Measurements from ENCODE around the gene LRRC55.
"Not testable (repeated sequence)": the region's sequence is repeated elsewhere in the genome, so short reads cannot be mapped to it uniquely, and the experiment has no call there.

The LRRC55 gene

GRCh38 chr11:57162179-57162898, 19.4 kb upstream of the LRRC55 start:
- DNase-seq: no peak

DNA sequence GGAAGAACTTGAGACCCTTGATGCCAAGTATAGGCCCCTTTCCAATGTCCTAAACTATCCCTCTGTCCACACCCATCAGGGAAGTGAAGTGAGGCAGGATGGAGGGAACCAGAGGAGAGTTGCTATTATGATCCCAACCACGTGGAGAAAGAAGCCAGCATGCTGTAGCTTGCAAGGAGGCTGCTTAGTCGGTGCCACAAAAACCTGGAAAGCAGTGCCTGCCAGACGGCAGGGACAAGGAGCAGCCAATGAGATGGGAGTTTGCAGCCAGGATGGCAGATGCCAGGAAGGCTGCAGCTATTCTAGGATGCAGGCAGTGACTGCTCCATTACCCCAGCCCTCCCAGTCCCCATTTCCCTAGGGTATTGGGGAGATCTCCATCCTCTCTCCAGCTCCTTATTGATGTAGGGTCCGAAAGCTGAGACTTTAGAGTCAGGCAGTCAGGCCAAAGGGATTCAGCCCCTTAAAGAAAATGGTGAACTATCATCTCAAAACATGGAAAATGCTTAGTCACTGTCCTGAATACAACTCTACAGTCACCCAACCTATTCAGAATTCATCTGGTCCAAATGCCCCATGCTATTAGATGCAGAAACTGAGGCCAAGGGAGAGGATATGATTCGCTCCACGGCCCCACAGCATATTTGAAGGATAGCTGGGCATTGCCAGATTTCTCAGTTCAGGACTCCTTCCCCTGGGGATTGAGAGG, 18.4 kb upstream of the LRRC55 start:
- no peak for DNase-seq

DNA sequence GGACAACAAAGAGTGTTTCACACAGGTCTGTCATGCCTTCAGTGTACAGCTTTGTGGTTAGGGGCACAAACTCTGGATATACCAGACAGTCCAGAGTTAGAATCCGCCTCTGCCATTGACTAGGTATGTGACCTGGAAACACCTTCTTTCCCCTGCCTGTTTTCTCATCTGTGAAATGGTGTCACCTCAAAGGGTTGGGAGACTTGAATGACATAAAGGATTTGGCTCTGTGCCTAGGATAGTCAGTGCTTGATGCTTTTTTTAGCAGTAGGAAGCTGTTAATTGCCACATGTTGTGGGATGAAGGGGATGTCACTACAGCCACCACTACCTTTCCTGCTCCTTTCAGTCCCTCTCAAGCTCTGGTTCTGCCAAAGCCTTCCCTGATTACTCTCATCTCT, 17.4 kb upstream of the LRRC55 start:
- no peak for DNase-seq

- peak; percentile 15 for DNase-seq
These were observed 14.5 kb upstream of the LRRC55 start for GRCh38 chr11:57167125-57167846.

DNA sequence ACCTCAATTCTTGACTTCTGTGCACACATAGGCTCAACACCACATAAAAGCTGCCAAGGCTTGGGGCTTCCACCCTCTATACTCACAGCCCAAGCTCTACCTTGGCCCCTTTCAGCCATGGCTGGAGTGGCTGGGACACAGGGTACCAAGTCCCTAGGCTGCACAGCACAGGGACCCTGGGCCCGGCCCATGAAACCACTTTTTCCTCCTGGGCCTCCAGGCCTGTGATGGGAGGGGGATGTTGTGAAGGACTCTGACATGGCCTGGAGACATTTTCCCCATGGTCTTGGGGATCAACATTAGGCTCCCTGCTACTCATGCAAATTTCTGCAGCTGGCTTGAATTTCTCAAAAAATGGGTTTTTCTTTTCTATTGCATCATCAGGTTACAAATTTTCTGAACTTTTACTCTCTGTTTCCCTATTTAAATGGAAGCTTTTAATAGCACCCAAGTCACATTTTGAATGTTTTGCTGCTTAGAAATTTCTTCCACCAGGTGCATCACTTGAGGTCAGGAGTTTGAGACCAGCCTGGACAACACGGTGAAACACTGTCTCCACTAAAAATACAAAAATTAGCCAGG, 11.9 kb upstream of the LRRC55 start:
- DNase-seq: not testable (repeated sequence)

GRCh38 chr11:57172031-57172430, 9.7 kb upstream of the LRRC55 start:
- no peak for DNase-seq

GRCh38 chr11:57174656-57175055, 7.1 kb upstream of the LRRC55 start:
- no peak for DNase-seq

DNA sequence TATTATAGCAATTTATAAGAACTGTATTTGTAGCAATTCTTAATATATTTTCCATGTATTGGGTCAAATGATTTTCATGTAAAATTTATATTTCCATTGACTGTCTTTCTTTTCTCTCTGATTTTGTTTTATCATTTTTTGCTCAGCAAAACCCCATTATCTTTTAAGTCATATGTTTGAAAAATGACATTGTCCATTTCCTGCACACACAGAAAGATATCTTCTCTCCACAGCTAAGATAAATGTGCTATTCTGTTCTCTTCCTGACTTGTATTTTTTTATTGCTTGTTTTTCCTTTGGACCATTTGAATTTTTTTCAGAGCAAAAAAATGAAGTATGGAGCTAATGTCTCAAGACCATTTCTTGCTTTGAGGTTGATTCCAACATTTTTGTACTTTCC, 6.3 kb upstream of the LRRC55 start:
- DNase-seq: no peak

GRCh38 chr11:57178334-57178733, 3.4 kb upstream of the LRRC55 start:
- DNase-seq: no peak

- DNase-seq: no peak
These were observed 2.1 kb upstream of the LRRC55 start for GRCh38 chr11:57179681-57180080.

DNA sequence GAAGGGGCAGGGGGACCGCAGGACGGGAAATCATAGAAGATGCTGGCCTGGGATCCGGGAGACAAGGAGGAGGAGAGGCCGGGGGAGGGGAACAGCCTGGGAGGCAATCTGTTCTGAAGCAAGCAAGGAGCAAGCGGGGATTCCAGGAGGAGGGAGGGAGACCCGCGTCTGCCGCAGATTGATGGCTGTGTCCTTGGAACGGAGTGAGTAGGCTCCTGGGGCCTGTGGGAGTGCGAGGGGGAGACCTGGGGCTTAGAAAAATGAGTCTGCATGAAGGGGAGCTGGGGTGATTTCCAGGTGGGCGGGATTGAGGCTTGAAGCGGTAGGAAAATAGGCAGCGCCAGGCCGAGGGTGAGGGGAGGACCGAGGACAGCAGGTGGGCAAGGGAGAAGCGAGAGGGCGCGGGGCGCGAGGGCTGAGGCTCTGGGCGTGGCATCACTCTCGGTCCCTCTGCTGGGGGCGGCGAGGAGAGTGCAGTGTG, 1.6 kb upstream of the LRRC55 start:
- DNase-seq: no peak

- no peak for DNase-seq
These were observed 789 bp upstream of the LRRC55 start for GRCh38 chr11:57180964-57181363.

DNA sequence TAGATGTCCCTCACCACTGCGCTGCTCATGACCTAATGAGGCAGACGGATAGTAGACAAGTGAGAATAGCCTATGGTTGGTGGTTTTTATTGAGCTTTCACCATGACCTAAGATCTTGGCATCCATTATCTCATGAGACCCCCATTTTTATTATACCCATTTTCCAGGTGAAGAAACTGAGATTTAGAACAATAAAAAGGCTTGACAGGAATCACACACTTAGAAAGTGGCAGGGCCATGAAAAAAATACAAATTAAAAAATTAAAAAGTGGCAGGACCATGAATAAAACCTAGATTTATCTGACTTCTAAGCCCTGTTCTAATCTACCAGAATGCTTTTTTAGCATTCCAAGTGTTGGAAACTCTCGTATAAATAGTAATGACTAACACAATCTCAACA, 1.1 kb downstream of the LRRC55 start:
- DNase-seq: no peak

- DNase-seq: no peak
These were observed 8.8 kb downstream of the LRRC55 start for GRCh38 chr11:57190548-57190947.

DNA sequence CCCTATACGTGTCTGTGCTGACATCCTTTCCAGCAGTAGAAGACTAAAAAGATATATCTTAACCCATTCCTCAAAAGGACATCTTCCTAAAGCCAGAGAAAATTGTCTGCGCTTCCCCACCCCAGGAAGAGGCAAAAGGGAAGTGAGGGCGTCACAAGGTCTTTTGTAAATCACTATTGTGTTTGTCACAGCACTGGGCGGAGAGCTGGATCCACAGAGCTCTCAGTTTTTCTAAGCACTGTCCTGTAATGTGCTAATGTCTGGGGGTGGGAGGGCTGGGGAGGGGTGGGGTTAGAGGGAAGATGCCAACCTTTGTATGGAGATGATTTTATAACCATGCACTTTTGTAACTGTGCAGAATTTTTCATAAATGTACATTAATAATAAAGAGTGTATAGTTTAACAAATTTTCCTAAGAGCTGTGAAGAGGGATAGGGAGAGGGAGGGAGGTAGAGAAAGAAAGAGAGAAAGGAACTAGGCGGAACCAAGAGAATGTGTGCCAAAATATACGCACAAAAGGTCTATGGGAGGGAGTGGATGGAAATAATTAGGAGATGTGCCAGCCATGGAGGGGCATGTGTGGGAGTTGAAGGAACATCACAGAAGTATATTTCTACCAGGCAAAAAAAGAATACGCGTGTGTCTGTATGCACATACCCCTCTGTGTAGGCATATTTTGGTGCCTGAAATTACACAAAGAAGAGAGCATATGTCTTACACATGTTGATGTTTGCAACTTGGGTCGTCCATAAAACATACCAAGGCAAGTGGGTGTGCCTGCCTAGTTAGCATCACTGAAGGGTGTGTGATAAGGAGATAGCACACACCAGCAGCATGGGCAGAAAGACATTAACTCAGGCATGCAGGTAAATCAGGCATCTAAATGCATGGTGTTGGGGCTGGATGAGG, 9.8 kb downstream of the LRRC55 start:
- DNase-seq: no peak

DNA sequence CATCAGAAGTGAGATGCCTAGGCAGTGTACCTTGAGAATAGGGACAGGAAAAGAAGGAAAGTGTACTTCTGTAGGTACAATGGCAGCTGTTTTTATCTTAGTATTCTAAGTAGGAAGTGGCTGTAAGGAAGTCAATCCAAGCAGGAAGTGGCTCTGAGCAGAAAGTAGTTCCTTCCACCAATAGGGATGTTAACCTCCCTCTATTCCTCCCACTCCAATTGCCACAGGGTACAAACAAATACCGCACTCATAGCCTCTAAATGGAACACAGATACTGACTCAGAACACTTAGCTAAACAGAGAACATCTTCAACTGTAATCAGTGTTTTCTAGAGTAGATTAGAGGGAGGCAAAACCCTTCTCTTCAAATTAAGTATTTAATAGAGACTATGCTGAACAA, 10.6 kb downstream of the LRRC55 start:
- no peak for DNase-seq

DNA sequence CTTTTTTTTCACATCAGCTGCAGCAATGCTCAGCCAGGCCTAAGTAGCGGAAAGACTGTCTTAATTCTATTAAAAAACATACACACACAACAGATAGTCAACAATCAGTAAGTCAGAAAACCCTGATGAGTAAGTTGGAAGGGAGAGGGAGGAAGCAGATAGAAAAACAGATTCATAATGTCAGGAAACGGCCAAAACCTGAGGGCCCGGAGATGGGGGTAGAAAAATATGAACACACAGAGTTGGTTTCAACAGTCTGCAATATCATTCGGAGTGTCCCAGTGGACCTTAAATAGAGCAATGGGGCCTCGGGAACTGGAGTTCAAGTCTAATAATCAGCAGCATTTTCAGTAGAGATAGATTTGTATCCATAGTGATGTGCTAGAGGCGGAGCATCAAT, 14.8 kb downstream of the LRRC55 start:
- DNase-seq: no peak

DNA sequence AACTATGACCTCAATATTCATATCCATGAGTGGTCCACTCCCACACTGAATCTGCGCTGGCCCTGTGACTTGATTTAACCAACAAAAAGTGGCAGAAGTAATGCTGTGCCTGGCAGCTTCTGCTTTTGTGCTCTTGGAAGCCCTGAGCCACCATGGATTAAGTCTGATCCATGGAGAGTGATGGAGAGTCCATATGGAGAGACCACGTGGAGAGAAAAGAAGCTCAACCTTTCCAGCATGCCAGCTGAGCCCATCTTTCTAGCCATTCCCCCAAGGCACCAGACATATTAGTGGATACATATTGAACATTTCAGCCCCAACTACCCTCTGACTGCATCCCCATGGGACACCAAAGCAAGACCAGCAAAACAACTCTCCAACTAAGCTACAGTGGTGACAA, 16.0 kb downstream of the LRRC55 start:
- DNase-seq: no peak

DNA sequence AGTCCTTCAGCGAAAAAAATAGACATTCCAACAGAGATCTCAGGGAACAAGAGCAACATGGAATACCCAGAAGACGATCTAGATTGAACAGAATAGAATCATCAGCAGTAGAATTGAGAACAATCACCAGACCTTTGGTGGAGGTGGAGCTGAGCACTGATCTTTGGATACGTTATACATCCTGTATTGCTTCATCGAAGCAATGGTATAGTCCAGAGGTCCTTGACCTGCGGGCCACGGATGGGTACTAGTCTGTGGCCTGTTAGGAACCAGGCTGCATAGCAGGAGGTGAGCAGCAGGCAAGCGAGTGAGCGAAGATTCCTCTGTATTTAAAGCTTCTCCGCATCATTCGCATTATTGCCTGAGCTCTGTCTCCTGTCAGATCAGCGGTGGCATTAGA, 17.6 kb downstream of the LRRC55 start:
- no peak for DNase-seq

GRCh38 chr11:57200917-57201316, 19.2 kb downstream of the LRRC55 start:
- no peak for DNase-seq

DNA sequence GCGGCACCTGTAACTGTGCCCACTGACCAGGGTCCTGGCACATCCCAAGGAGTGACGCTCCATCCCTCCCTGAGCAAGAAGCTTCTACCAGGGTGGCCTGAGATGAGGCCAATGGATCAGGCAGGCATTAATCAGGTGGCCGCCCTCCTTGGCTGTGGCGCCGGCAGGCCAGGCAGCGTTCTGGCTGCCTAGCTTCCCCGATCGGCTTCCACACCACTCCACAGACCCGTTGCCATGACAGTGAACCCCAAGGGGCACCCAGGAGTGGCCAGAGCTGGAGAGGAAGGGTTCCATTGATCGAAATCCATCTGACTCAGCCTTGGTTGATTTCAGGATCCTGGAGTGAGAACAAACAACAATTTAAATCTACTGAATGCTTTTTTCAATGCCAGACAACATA, 20.5 kb downstream of the LRRC55 start:
- DNase-seq: peak; percentile 36

GRCh38 chr11:57203359-57203758, 21.6 kb downstream of the LRRC55 start:
- DNase-seq: no peak

Measured in midbrain (tissue), 1 donor.